HG02885 (cell line): ENCODE results near the gene DDX21.
"Not testable (repeated sequence)": the region's sequence is repeated elsewhere in the genome, so short reads cannot be mapped to it uniquely, and the experiment has no call there.

Experiments
- ATAC-seq: cut with Tn5 transposase; IDR thresholded peaks from one replicate; pipeline ENCODE4 v1.9.1; 2021; ENCODE audit warnings: mild to moderate bottlenecking; ENCODE audit not compliant: unreplicated experiment, poor library complexity

Gene DDX21

DNA sequence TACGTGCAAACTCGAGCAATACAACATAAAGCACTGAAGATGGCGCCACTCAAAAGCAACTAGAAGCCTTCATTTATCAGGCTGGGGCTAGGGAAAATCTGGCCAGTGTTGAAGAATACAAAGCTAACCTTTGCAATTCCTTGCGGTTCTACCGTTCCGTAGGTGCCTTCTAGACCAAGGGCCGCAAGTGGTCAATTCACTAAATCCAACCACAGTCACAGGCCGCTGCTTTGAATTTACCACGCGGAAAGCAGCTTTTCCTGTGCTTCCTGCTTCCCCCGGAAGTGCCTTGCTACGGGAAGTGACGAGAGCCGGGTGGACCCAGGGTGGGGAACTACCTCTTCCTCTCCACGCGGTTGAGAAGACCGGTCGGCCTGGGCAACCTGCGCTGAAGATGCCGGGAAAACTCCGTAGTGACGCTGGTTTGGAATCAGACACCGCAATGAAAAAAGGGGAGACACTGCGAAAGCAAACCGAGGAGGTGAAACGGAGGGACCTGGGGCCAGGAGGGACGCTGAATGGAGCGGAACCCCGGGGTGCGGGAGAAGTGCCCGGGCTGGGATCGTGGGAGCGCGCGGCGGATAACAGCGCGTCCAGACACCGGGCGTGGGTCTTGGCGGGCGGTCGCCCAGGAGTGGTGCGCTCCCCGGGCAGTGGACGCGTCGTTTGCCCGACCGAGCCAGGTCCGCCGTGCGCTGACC, at the start of gene DDX21:
TSS of gene DDX21 (plus strand) at position 339 of the 701 bp plus-strand sequence. CDS start at position 395, 56 bp downstream.
- ATAC-seq, result peak; percentile 90

DNA sequence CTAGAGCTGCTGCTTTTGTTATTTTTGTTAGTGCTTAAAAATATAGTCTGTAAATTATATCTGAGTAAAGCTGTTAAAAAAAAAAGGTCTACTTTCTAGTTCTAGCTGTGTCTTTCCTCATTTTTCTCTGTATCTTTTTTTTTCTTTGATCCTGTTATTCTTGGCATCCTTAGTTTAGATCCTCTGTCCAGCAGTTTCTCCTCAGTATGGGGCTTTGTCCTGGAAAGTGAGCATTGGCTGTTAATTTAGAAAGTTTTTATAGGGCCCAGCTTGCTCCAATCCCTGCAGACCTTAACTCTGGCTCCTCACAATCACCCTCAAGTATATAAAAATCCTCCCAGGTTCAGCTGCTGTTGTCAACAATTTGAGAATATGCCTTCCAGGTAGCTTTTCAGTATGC, 31.4 kb upstream of the DDX21 start:
- no peak for ATAC-seq

DNA sequence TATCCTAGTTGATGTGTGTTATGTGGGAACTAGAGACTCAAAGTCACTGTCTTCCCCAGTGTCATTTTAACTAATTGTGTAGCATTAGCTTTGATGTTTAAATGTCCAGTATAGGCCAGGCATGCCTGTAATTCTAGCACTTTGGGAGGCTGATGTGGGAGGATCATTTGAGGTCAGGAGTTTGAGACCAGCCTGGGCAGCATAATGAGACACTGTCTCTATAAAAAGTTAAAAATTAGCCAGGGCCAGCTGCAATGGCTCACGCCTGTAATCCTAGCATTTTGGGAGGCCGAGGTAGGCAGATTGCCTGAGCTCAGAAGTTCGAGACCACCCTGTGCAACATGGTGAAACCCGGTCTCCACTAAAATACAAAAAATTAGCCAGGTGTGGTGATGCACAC, 30.5 kb upstream of the DDX21 start:
- ATAC-seq, result no peak

DNA sequence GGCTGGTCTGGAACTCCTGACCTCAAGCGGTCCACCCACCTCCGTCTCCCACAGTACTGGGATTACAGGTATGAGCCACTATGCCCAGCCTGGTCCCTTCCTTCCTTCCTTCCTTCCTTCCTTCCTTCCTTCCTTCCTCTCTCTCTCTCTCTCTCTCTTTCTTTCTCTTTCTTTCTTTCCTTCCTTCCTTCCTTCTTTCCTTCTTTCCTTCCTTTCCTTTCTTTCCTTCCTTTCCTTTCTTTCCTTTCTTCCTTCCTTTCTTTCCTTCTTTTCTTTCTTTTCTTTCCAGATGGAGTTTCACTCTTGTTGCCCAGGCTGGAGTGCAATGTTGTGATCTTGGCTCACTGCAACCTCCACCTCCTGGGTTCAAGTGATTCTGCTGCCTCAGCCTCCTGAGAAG, 26.8 kb upstream of the DDX21 start:
- ATAC-seq, result not testable (repeated sequence)

- ATAC-seq, result not testable (repeated sequence)
Observed at GRCh38 chr10:68929888-68930287, 26.1 kb upstream of the DDX21 start.

- ATAC-seq, result not testable (repeated sequence)
Observed at GRCh38 chr10:68932860-68933259, 23.1 kb upstream of the DDX21 start.

- no peak for ATAC-seq
Observed at GRCh38 chr10:68934994-68935393, 21.0 kb upstream of the DDX21 start.

DNA sequence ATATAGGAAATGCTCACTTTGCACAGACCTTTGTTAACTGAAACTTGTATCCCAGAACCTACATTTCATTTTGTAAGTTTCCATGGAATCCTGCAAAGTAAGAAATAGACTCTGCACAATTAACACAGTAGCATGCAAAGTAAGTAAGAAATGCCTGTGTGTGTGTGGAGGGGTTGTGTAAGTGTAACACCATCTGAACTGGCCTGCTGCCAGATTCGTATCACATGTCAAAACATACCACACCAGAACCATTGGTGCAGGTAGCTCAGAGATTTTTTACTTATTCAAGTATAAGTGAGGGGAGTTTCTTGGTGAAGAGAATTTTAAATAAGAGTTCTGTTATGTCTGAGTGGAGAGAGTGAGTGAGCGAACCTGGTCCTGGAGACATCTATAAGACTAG, 17.9 kb upstream of the DDX21 start:
- no peak for ATAC-seq

DNA sequence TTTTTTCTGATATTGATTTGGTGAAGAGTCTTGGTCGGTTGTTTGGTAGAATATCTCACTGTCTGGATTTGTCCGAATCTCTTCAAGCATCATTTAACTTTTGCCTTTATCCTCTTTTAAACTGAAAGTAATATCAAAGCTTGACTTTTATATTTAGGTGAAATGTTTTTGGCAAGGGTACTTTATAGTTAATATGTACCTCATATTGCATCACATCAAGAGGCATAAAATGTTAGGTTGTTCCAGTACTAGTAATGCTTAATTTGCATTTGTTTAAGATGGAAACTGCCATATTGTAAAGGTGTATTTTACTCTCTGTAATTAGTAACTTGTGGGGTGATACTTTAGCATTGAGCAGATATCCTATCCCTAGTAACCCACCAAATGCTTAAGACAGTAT, 17.1 kb upstream of the DDX21 start:
- no peak for ATAC-seq

GRCh38 chr10:68940917-68941316, 15.1 kb upstream of the DDX21 start:
- not testable (repeated sequence) for ATAC-seq

- ATAC-seq, result no peak
Observed at GRCh38 chr10:68950598-68950997, 5.4 kb upstream of the DDX21 start.

- no peak for ATAC-seq
Observed at GRCh38 chr10:68954904-68955303, 1.1 kb upstream of the DDX21 start.

DNA sequence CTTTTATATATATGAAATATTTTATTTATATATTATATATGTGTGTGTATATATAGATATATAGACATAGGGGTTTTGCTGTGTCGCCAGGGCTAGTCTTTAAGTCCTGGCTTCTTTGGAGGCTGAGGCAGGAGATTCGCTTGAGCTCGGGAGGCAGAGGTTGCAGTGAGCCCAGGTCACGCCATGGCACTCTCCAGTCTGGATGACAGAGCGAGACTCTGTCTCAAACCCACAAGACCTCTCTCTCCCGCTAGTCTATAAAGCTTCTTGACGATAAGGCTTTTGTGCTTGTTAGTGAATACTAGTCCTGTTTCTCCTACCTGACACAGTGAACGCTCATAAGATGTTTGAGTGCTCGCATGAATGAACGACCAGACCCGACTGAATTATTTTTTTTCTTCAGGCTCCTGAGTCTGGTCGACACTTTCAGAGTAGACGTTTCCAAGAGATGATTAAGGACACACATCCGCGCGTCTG, 577 bp upstream of the DDX21 start:
- ATAC-seq, result peak; percentile 15

GRCh38 chr10:68957284-68957615, 1.3 kb downstream of the DDX21 start:
- no peak for ATAC-seq

DNA sequence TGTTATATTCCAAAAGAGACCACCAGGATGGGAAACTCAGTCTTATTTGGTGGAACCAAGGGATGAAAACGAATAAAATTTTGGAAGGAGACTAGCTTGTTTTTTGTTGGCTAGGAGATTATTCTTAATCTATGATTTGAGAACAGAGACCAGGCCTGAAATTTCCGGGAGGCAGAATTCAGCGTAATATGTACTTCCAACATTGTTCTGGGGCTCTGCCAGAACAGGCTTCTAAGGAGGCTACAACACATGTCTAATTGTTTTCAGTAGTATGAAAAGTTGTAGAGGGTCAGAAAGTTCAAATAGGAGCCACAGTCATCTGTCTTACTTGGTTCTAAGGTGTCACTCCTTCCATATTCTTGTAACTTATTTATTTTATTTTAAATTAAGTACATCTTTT, 1.7 kb downstream of the DDX21 start:
- no peak for ATAC-seq

- ATAC-seq, result no peak
Observed at GRCh38 chr10:68959695-68960527, 3.9 kb downstream of the DDX21 start.

DNA sequence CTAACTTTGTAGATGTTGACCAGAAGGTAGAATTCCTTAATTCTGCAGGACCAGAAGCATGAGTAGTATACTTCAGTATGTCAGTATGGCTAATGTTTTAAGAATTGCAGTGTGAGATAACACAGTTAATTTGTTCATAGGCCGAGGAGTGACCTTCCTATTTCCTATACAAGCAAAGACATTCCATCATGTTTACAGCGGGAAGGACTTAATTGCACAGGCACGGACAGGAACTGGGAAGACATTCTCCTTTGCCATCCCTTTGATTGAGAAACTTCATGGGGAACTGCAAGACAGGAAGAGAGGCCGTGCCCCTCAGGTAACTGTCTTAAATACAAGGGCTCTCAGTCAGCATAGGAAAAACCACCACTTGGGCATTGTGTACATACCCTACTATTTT, 7.2 kb downstream of the DDX21 start:
- no peak for ATAC-seq

DNA sequence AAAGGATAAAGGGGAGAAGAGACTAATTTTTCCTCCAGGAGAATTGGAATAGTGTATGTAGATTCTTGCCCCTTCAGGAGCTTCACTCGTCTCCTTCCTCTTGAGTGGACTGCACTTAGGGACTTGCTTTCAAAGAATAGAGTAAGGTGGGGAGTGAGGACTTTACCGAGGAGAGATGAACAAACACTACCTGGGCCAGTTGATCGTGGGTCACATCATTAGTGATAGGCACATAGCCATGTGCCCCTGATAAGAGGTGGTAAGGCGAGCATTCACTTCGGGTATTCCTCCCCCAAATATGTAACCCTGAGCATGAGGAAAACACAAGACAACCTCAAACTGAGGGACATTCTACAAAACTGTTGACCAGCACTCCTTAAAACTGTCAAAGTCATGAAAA, 18.0 kb downstream of the DDX21 start:
- ATAC-seq, result no peak

DNA sequence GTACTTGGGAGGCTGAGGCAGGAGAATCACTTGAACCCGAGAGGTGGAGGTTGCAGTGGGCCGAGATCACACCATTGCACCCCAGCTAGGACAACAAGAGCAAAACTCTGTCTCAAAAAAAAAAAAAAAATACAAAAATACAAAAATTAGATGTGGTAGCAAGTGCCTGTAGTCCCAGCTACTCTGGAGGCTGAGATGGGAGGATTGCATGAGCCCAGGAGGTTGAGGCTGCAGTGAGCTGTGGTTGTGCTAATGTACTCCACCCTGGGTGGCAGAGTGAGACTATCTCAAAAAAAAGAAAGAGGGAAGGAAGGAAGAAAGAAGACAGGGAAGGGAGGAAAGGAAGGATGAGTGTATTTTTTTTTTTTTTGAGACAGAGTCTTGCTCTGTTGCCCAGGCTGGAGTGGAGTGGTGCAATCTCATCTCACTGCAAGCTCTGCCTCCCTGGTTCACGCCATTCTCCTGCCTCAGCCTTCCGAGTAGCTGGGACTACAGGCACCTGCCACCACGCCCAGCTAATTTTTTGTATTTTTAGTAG, 20.0 kb downstream of the DDX21 start:
- ATAC-seq, result not testable (repeated sequence)

GRCh38 chr10:68979738-68980137, 23.8 kb downstream of the DDX21 start:
- not testable (repeated sequence) for ATAC-seq

DNA sequence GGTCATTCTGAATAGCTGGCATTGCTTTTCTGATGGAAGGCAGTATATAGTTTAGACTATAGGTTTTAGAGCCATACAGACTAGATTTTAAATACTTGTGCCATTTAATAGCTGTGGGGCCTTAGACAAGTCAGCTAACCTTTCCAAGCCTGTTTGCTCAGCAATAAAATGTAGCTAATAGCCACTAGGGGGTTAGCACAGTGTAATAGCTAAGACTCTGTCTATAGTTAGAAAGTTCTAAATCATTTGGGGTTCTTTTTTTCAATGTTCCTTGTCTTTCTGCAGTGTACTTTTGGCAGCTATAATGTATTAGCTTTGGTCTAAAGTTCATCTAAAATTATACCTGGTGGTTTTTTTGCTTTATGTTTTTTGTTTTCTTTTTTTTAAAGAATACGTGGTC, 25.1 kb downstream of the DDX21 start:
- ATAC-seq, result no peak
